ENCODE data around the gene OVCA2. TPM values are rescaled to one million over a fixed set of nuclear protein-coding genes. Genes with fewer than 3 reads are reported as not detected.

OVCA2 gene
- total RNA-seq, 4 donors from 2014 or later = 32.4 to 49.0 (median 37.8) TPM

DNA sequence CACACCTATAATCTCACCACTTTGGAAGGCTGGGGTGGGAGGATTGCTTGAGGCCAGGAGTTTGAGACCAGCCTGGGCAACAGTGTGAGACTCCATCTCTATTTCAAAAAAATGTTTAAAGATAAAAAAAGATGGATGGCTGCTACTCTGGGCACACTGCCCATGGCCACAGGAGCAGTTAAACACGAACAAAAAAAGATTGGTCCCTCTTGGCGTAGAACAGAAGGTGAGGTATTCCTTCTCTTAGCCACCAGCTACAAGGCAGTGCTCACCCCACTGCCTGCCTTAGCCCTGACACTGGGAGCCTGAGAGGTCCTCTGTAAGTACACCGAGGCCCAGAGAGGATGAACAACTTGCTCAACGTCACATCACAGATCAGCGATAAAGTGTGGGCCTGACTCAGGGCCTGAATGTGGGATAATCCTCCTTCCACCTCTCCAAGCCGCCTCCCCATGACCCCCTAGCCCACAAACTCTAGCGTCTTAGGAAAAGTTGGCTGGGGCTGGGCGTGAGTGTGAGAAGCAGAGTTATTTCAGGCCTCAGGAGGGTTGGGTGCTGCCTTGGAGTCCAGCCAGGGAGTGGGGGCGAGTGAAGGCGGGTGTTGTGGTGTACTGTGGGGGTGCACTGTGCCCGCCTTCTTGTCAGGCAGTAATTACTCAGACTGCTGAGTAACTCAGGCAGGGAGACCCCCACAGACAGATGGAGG is 14.1 kb upstream of the OVCA2 start:
- Histone ChIP-seq H3K9me3 (no peaks in the 10 kb centered on the region), H3K4me1 (peaks cover 4 to 46% (median 31%) of the 10 kb centered on the region in 4 donors), H3K36me3 (no peaks in the 10 kb centered on the region), H3K27ac (no peak overlapping the region), H3K4me3 (no peak overlapping the region), H3K27me3 (peaks cover 0 to 23% of the 10 kb centered on the region in 2 donors)
- no peak for DNase-seq
- TF ChIP-seq CTCF (IDR thresholded peaks at IDR 0.05) = no peak
- TF ChIP-seq POLR2A (IDR thresholded peaks at IDR 0.05) = no peak

GRCh38 chr17:2028234-2028614 is 13.6 kb upstream of the OVCA2 start:
- H3K4me3 ChIP-seq = no peak overlapping the region
- no peaks in the 10 kb centered on the region for H3K36me3 ChIP-seq
- TF ChIP-seq POLR2A (IDR thresholded peaks at IDR 0.05) (no peak), CTCF (IDR thresholded peaks at IDR 0.05) (no peak)
- peaks cover 4 to 43% (median 29%) of the 10 kb centered on the region in 4 donors for H3K4me1 ChIP-seq
- DNase-seq = no peak
- H3K27me3 ChIP-seq = peaks cover 0 to 23% of the 10 kb centered on the region in 2 donors
- no peaks in the 10 kb centered on the region for H3K9me3 ChIP-seq
- H3K27ac ChIP-seq = no peak overlapping the region

GRCh38 chr17:2028737-2029136 is 13.1 kb upstream of the OVCA2 start:
- Histone ChIP-seq H3K4me1 (peaks cover 4 to 38% (median 26%) of the 10 kb centered on the region in 4 donors), H3K27me3 (peaks cover 0 to 21% of the 10 kb centered on the region in 2 donors)
- TF ChIP-seq CTCF (IDR thresholded peaks at IDR 0.05) = no peak

DNA sequence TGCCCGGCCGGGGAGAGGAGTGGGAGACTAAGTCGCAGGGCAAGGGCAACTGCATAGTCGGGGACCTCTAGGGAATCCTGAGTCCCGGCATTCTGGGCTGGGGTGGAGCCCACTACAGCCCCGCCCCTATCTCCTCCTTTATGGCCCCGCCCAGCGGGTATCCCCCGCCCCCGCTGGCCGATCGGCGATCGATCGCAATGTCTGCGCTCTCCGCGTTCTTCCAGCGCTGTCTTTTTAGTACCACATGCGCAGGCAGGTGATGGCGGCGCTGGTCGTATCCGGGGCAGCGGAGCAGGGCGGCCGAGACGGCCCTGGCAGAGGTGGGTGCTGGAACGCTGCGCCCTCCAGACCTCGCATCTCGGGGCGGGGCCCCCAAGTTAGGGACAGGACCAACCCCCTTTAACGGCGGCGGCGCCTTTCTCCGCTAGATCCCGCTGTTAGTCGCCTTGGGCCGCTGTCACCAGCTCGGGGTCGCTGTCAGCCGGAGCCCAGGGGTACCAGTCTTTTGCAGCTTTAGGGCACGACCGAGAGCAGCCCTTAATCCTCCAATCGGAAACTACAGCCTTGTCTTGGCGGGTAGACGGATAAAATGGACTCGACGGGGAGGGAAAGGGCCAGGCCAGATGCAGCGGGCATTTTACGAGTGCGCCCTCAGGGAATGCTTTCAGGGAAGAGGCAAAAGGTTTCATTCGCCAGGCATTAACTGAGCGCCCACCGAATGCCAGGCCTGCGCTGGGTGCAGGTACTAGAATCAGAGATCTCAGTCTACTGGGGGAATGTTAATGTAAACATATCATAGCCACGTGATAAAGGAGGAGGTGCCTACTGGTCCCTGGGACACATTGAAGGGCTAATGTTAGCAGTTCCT is 11.7 kb upstream of the OVCA2 start, which contains the start of gene DPH1:
TSS of gene DPH1 (plus strand) at position 243 of the 868 bp plus-strand sequence. CDS start at position 260, 17 bp downstream.
- Histone ChIP-seq H3K4me1 (peaks cover 4 to 24% (median 14%) of the 10 kb centered on the region in 4 donors), H3K27ac (peak within 1 kb of the TSS; percentile 8 to 80 (median 52)), H3K4me3 (peak within 1 kb of the TSS; percentile 84 to 96 (median 88)), H3K27me3 (peaks cover 0 to 8% of the 10 kb centered on the region in 2 donors), H3K36me3 (peaks cover 0 to 7% (median 0%) of the 10 kb centered on the region in 3 donors), H3K9me3 (no peaks in the 10 kb centered on the region)
- DNase-seq = peak; percentile 82 to 92 (median 89)
- TF ChIP-seq POLR2A (IDR thresholded peaks at IDR 0.05) (peak in 1 of 2 donors; percentile 29), CTCF (IDR thresholded peaks at IDR 0.05) (peak in 2 of 6 experiments; percentile 22 to 24)

More at GRCh38 chr17:2028737-2029136, 13.1 kb upstream of the OVCA2 start:
- DNase-seq = no peak
- Histone ChIP-seq H3K27ac (no peak overlapping the region), H3K4me3 (no peak overlapping the region), H3K9me3 (no peaks in the 10 kb centered on the region), H3K36me3 (peaks cover 0 to 3% (median 0%) of the 10 kb centered on the region in 3 donors)

DNA sequence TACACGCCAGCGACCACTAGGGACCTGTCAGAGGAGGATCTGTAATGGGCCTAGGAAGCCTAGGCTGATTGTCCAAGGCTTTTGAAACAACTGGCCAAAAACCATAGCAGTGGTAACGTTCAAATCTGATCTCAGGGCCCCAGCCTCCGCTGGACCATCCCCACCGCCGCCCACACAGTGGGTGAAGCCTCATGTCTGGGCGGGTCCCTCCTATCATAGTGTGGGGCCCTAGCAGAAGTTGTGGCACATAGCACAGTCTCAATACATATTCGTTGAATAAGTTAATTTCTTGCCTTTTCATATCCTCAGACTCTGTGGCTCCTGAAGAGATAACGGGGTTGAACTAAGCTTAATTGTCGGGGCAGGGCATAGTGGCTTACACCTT is 11.1 kb upstream of the OVCA2 start:
- H3K27ac ChIP-seq = peak overlapping the region in 3 of 4 donors; percentile 8 to 80 (median 47)
- H3K36me3 ChIP-seq = peaks cover 0 to 7% (median 0%) of the 10 kb centered on the region in 3 donors
- peaks cover 4 to 18% (median 10%) of the 10 kb centered on the region in 4 donors for H3K4me1 ChIP-seq
- no peak for DNase-seq
- TF ChIP-seq CTCF (IDR thresholded peaks at IDR 0.05) (peak in 4 of 6 experiments; percentile 28 to 49 (median 46)), POLR2A (IDR thresholded peaks at IDR 0.05) (no peak)
- H3K9me3 ChIP-seq = no peaks in the 10 kb centered on the region
- H3K4me3 ChIP-seq = peak overlapping the region; percentile 84 to 96 (median 88)
- H3K27me3 ChIP-seq = peaks cover 0 to 2% of the 10 kb centered on the region in 2 donors
